ENCODE data around the gene MPZL2.

Gene MPZL2

DNA sequence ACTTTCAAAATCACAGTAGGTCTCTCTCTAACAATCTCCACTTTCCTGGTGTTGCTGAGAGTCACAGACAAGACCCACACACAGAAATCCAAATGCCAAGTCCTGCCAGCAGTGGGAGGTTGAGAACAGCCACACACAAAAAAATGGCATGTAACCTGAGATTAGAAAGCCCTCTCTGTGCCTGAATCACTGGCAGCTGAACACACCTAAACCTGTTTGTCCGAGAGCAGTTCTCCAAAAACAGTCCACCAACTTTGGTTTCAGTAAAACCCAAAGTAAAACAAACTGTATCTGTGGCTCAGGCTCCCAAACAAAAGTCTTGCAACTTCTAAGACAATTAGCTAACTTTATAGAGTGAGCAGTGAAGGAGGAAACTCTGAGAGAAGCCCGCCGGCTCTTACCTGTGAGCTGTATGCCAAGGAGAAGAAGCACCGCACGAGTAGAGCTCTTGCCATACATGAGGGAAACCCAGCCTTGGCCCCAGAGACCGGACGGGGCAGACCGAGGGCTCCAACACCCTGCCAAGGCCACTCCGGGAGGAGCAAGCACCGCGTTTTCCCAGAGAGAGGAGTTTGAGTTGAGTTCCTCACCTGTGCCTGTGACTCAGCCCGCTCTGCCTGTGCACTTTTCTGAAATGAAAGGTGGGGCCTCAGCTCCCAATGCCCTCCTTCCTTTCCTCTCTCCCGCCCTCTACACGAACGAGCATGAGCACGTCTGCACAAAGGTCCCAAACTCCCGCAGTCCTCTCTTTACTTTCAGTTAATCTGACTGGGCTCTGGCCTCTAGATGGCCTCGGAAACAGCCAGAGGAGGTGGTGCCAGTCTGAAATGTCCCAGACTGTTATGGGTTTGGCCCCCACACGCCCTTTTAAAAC is at the start of gene MPZL2:
Gene MPZL2, minus strand, starts transcription at position 603 of the 874 bp plus-strand sequence. Its CDS starts 144 bp downstream, at position 459.
- DNase-seq, result peak; percentile 43 to 58

DNA sequence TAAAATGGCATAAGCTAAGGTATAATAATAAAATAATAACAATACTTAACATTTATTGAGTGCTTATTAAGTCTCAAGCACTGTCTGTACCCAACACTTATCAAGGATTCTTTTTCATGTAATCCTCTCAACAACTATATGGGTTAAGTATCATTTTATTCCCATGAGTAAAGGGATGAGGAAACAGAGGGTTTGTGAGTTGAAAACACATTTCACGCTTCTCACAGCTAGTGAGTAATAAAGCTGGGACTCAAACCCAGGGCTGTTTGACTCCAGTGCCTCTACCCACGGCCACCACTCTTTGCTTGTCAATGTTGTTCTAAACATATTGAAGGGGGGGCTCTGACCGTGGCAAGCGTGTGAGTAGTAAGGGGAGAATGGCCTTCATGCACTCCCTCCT is 49.1 kb upstream of the MPZL2 start:
- no peak for DNase-seq

DNA sequence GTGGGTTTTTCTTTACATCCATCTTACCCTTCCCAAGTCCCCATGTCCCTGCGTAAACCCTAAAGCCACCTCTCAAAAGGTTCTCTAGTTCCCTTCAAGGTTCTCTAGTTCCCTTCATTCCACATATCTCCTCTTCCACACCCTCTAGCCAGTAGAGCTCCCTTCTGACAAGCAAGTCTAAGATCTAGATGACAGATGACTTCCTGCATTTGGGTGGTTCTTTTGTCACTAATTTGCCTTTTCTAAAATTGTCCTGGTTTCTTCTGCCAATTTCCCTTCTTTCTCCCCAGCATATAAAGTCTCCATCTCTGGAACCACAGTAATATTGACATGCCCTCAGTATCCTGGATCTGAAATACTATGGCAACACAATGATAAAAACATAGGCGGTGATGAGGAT is 48.2 kb upstream of the MPZL2 start:
- no peak for DNase-seq

DNA sequence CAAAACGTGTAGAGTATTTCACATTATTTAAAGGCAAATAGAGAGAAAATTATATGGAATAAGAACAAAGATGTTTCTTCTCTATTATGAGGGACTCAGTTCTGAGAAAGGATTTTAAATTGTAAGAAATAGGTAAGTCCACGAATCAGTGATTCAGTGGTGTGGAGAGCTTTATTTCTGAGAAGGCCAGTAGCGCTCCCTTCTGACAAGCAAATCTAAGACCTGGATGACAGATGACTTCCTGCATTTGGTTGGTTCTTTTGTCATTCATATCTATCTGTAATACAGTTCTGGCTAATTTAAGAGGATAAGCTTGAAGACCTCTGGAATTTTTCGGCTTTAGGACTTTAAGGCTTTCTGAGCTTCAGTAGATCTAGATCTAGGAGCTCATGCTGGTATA is 47.4 kb upstream of the MPZL2 start:
- DNase-seq, result no peak

DNA sequence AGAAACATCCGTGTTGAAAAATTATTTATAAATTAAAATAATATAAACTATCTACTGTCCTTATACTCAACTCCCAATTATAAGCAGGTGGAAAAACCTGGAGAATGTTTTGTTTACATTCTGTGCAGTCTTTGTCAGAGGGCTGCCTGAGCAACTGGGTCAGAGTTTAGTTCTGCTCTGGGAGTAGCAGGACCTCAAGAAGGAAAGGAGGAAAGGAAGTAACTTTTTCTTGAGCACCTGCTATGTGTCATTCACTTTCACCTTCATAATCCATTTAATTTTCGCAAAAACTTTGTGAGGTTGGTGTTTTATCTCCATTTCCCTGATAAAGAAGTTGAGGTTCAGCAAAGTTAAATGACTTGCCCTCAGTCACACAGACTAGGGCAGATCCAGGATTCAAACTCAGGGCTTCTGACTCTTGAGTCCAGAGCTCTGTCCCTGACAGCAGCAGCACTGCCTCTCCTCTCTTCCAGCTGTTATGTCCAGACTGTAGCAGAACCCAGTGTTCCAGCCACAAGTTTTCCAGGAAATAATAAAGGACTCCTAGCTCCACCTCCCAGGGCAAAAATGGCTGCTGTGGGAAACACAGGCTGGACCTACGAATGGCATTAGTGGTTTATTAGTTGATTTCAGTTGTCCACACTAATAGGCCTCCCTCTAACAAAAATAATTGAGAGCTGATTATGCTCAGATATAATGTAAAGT is 46.8 kb upstream of the MPZL2 start:
- no peak for DNase-seq

DNA sequence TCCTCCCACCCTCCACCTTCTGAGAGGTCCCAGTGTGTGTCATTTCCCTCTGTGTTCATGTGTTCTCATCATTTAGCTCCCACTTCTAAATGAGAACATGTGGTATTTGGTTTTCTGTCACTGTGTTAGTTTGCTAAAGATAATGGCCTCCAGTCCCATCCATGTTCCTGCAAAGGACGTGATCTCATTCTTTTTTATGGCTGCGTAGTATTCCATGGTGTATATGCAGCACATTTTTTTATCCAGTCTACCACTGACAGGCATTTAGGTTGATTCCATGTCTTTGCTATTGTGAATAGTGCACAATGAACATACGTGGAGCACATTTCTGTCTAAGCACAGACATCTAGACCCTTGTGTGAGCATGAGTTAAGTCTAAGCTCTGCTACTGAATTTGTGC is 46.2 kb upstream of the MPZL2 start:
- no peak for DNase-seq

DNA sequence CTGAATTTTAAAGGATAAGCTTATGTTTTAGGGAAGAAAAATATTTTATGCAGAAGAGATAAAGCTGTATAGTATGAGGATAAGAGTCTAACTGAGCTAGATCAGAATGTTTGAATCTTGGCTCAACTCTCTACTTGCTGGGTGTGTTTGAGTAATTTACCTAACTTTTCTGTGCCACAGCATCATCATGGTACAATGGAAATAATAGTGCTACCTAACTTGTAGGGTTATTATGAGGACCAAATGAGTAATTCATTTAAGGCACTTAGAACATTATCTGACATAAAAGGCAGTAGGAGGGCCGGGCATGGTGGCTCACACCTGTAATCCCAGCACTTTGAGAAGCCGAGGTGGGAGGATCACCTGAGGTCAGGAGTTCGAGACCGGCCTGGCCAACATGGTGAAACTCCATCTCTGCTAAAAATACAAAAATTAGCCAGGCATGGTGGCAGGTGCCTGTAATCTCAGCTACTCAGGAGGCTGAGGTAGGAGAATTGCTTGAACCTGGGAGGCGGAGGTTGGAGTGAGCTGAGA is 45.0 kb upstream of the MPZL2 start:
- DNase-seq, result peak in 1 of 2 experiments; percentile 41

DNA sequence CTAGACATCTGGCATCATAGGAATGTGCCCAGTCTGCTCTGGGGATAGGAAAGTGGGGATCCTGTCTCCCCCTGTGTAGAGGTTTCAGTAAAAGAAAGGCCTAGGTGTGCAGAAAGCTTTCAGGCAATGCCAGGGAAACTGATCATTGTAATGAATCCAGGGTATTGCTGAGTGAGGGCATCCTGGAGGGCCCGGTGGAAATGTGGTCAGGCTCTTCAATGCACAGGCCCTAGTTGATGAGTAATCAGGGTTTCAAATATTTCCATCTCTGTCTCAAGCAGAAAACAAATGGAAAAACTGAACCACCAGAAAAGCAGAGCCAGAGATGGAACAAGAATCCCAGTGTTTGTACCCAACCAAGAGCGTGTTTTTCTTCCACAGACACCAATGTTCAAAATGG is 42.5 kb upstream of the MPZL2 start:
- DNase-seq, result peak in 1 of 2 experiments; percentile 67

DNA sequence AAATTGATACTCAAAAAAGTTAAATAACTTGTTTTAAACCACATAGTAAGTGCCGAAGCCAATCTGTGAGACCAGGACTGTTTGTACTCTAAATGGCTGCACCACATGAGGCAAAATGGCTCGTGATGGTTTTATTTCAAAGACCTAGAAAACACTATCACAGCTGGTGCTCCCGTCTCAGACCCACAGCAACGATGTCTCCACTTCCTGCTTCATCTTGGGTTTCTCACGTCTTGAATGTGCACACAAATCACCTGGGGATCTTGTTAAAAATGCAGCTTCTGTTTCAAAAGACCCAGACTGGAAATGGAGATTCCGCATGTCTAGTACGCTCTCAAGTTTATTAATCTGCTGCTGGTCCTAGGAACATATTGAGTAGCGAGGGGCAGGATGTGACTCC is 41.6 kb upstream of the MPZL2 start:
- DNase-seq, result peak in 1 of 2 experiments; percentile 43

DNA sequence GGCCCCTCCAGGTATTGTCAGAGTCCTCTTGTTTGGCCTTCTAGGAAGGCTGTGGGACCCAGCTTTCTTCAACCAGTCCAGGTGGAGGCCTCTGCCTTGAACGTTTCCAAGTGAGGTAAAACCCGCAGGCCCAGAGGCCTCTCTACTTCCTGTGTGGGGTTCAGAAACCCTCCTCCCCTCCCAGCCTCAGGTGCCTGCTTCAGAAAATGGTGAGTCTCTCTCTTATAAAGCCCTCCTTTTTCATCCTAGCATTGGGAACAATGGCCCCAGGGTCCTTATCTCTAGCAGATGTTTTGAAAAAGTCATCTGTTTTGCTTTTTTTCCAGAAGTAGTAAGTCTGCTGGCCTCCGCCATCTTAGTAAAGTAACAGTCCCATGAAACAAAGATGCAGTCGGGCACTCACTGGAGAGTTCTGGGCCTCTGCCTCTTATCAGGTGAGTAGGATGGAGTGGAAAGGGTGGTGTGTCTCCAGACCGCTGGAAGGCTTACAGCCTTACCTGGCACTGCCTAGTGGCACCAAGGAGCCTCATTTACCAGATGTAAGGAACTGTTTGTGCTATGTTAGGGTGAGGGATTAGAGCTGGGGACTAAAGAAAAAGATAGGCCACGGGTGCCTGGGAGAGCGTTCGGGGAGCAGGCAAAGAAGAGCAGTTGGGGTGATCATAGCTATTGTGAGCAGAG is 40.6 kb upstream of the MPZL2 start, which contains the start of gene CD3E:
Gene CD3E, plus strand, starts transcription at position 163 of the 681 bp plus-strand sequence. Its CDS starts 223 bp downstream, at position 386.
- DNase-seq, result peak; percentile 69 to 77

DNA sequence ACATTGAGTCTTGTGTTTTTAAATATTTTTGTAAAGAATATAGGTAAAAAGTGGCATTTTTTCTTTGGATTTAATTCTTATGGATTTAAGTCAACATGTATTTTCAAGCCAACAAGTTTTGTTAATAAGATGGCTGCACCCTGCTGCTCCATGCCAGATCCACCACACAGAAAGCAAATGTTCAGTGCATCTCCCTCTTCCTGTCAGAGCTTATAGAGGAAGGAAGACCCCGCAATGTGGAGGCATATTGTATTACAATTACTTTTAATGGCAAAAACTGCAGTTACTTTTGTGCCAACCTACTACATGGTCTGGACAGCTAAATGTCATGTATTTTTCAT is 40.1 kb upstream of the MPZL2 start:
- no peak for DNase-seq

DNA sequence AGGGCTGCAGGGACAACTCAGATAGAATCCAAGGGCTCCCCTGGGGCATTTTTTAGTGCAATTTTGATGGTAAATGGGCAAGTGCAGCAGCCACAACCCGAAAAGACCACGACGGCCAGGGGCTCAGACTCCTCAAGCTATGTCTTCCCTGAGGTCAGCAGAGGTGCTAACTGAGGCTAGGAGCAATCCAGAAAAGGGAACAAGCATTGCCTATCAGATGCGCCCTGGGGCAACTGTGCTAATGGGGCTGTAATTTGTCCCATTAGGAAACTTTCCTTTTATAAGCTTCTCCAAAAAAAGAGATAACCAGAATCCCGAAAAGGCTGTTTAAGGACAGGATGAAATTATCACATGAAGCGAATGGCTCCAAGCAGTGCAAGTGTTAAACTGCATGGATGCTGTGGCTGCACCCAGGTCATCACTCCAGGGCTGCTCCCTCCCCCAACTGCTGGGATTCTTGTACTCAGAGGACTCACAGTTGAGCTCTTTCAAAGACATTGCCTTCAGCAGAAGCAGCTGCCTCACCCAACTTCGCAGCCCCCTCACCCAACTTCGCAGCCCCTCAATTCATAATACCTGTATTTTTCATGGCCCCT is 37.6 kb upstream of the MPZL2 start:
- DNase-seq, result no peak

DNA sequence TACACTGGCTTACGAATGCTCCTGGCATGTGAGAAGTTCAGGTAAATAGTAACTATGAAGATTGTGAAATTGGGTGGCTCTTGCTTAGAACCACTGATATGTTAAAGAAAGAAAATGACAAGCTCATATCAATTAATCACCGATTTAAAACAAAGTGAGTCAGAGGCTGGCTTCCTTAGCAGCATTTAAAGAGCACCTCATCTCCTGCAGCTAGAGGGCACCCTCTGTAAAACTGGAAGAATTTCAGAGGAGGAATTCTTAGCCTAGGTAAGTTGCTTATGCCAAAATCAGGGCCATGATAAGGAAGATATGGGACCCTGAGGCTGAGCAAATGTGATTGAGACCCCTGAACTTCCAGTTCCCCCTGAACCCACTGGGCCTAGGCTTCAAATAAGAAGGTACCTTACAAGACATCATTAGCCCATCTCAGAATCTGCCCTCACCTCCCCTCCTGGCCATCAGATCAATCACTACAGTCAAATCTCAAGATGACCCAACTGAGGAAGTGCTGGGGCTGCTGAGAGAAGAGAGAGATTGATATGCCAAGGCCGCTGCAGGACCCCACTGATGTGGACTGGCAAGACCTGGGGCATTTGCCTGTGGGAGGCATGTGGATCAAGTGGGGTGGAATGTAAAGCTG is 31.8 kb upstream of the MPZL2 start:
- DNase-seq, result peak in 1 of 2 experiments; percentile 55

DNA sequence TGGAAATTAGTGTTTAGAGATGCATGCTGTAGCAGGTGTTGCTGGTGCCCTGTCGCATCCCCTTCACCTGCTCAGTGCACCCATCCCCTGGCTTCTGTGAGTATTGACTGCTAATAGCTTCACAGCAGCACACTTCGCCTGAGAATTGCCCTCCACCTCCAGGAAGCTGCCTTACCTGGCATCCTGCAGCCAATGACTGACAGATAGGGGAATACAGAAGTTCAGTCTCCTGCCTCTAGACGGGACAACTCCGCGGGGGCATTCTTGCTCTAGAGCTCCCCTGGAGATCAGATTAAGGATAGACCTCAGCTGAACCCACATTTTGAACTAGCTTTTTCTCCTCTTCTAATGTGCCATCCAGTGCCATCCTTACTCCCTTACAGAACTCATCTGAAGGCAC is 31.1 kb upstream of the MPZL2 start:
- no peak for DNase-seq

DNA sequence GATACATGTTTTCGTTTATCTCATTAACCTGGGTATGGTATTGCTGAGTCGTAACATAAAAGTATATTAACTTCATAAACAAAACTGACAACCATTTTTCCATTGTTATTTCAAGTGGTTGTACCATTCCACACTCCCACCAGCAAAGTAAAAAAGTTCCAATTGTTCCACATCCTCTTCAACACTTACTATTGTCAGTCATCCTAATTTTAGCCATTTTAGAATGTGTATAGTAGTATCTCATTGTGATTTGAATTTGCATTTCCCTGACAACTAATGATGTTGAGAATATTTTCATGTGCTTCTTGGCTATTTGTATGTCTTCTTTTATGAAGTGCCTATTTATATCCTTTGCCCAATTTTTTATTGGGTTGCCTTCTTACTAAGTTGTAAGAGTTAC is 30.0 kb upstream of the MPZL2 start:
- no peak for DNase-seq

DNA sequence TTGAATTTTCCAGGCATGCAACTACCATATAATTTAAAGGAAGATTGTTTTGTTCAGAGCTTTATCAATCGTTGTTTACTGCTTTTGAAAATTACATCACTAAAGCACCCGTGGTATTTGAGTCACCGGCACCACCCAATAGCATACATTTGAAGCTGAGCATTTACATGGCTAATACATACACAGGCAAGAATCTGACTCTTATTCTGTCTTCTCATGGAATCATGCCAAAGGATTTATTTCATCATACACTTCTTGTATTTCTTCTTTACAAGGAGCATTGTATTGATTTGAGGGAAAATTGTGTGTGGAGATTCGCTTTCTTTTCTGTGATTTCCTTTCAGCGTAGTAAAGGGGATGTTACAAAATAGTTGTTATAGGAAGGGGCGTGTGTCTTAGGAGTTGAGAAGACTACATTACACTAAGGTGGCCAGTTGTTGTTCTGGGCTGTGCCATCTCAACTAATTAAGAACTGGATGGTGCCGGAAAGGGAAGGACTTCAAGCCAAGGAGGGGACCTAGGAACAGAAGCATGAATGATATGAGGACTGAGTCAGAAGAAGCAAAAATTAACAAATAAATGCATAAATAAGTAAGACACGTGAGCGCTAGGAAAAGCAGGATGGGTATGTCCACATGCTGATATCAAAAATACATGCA is 27.5 kb upstream of the MPZL2 start:
- no peak for DNase-seq

DNA sequence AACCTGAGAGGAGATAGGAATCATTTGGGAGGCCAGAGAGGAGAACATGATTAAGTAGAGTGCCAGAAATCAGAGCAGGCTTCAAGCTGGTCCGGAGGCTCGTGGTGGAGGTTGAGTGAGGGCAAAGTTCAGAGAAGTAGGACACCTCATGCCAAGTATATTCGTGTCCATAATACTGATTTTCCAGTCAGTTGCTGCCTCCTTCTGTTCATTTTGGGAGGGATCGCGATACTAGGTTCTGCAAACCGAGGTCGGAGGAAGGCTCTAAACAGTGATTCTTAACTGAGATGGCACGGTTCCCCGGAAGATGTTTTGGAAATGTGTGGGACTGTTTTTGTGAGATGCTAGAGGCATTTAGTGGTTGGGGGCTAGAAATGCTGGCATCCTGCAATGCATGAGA is 26.8 kb upstream of the MPZL2 start:
- peak; percentile 30 to 41 for DNase-seq

DNA sequence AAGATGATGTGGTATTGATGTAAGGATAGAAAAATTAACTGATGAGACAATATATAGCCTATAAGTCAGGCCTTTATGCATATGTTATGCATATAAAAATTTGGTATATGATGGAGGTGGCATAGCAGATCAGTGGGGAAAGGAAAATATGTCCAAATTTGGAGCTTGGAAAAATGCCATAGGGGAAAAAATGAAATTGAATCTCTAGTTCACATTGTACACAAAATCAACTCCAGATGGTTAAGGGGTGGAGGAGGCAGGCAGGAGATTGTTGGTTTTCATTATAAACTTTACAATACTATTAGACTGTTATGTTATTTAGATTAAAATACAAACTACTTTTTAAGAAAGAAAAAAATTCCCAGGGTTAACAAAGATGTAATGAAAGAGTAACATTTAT is 25.3 kb upstream of the MPZL2 start:
- DNase-seq, result no peak

DNA sequence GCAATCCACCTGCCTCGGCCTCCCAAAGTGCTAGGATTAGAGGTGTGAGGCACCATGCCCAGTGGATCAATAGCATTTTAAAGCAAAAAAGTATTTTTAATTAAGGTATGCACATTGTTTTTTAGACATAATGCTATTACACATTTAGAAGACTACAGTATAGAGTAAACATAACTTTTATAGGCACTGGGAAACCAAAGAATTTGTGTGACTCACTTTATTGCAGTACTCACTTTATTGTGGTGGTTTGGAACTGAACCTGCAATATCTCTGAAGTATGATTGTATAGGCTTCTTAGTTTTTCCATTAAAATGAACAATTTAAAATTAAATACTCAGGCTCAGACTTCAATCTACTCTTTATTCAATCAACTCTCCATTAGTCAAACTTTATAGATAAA is 22.9 kb upstream of the MPZL2 start:
- no peak for DNase-seq

DNA sequence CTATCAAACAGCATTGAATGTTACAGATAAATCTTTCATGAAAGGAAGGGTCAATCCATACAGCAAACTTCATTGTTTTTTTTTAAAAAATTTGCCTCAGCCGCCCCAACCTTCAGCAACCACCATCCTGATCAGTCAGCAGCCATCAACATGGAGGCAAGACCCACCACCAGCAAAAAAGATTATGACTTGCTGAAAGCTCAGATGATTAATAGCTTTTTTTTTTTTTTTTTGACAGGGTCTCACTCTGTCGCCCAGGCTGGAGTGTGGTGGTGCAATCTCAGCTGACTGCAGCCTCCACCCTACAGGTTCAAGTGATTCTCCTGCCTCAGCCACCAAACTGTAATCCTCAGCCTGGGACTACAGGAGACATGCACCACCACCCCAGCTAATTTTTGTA is 22.4 kb upstream of the MPZL2 start:
- no peak for DNase-seq

DNA sequence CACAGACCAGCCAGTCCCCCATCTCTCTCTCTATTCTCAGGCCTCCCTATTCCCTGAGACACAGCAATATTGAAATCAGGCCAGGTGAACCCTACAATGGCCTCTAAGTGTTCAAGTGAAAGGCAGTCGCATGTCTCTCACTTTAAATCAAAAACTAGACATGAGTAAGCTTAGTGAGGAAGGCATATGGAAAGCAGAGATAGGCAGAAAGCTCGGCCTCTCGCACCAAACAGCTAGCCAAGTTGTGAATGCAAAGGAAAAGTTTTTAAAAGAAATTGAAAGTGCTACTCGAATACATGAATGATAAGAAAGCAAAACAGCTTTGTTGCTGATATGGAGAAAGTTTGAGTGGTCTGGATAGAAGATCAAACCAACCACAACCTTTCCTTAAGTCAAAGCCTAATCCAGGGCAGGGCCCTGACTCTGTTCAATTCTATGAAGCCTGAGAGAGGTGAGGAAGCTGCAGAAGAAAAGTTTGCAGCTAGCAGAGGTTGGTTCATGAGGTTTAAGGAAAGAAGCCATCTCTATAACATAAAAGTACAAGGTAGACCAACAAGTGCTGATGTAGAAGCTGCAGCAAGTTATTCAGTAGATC is 19.8 kb upstream of the MPZL2 start:
- DNase-seq, result no peak
